ENCODE data around the gene G3BP1.
"Not testable (repeated sequence)": the region's sequence is repeated elsewhere in the genome, so short reads cannot be mapped to it uniquely, and the experiment has no call there.

The G3BP1 gene

GRCh38 chr5:151847871-151848270 lies 76.1 kb downstream of the G3BP1 start:
- Histone ChIP-seq H3K36me3 (ENCODE audit: control insufficient read depth, insufficient read depth, low read length) (no peaks in the 10 kb centered on the region), H3K4me2 (ENCODE audit: low read length) (no peak overlapping the region), H3K4me3 (ENCODE audit: low read depth, low read length) (no peak overlapping the region), H2AFZ (no peak overlapping the region), H3K9ac (no peak overlapping the region), H3K79me2 (no peaks in the 10 kb centered on the region), H3K27ac (no peak overlapping the region), H3K27me3 (ENCODE audit: control insufficient read depth, insufficient read depth, low read length) (no peaks in the 10 kb centered on the region), H3K9me3 (ENCODE audit: control insufficient read depth, low read length) (no peaks in the 10 kb centered on the region), H3K4me1 (no peaks in the 10 kb centered on the region)
- no peak for TF ChIP-seq CTCF (IDR thresholded peaks at IDR 0.05)

GRCh38 chr5:151855701-151856100 lies 83.9 kb downstream of the G3BP1 start:
- Histone ChIP-seq H3K4me3 (ENCODE audit: low read depth, low read length) (no peak overlapping the region), H3K4me1 (no peaks in the 10 kb centered on the region), H3K79me2 (no peaks in the 10 kb centered on the region), H3K36me3 (ENCODE audit: control insufficient read depth, insufficient read depth, low read length) (no peaks in the 10 kb centered on the region), H3K9me3 (ENCODE audit: control insufficient read depth, low read length) (no peaks in the 10 kb centered on the region), H3K27me3 (ENCODE audit: control insufficient read depth, insufficient read depth, low read length) (no peaks in the 10 kb centered on the region), H3K4me2 (ENCODE audit: low read length) (no peak overlapping the region), H3K27ac (no peak overlapping the region), H2AFZ (no peak overlapping the region), H3K9ac (no peak overlapping the region)
- TF ChIP-seq CTCF (IDR thresholded peaks at IDR 0.05): no peak

- H3K4me2 ChIP-seq (ENCODE audit: low read length): no peak overlapping the region
- H3K27ac ChIP-seq: no peak overlapping the region
- H3K27me3 ChIP-seq (ENCODE audit: control insufficient read depth, insufficient read depth, low read length): no peaks in the 10 kb centered on the region
- no peak overlapping the region for H3K4me3 ChIP-seq (ENCODE audit: low read depth, low read length)
- H3K9me3 ChIP-seq (ENCODE audit: control insufficient read depth, low read length): no peaks in the 10 kb centered on the region
- TF ChIP-seq CTCF (IDR thresholded peaks at IDR 0.05): no peak
- H3K4me1 ChIP-seq: no peaks in the 10 kb centered on the region
- H2AFZ ChIP-seq: no peak overlapping the region
- no peaks in the 10 kb centered on the region for H3K36me3 ChIP-seq (ENCODE audit: control insufficient read depth, insufficient read depth, low read length)
- no peak overlapping the region for H3K9ac ChIP-seq
- H3K79me2 ChIP-seq: no peaks in the 10 kb centered on the region
Observed at GRCh38 chr5:151856861-151857260, 85.1 kb downstream of the G3BP1 start.

GRCh38 chr5:151860867-151861266 lies 89.1 kb downstream of the G3BP1 start:
- H3K27ac ChIP-seq; H3K9ac ChIP-seq; H3K4me3 ChIP-seq (ENCODE audit: low read depth, low read length); H3K4me2 ChIP-seq (ENCODE audit: low read length); H3K79me2 ChIP-seq; H3K27me3 ChIP-seq (ENCODE audit: control insufficient read depth, insufficient read depth, low read length); H3K36me3 ChIP-seq (ENCODE audit: control insufficient read depth, insufficient read depth, low read length); H3K4me1 ChIP-seq; H3K9me3 ChIP-seq (ENCODE audit: control insufficient read depth, low read length); H2AFZ ChIP-seq: not testable (repeated sequence)

All from parathyroid adenoma (tissue), 2 donors.